ENCODE data around the gene KRTAP10-6. TPM values are rescaled to one million over a fixed set of nuclear protein-coding genes. Genes with fewer than 3 reads are reported as not detected.
"Not testable (repeated sequence)": the region's sequence is repeated elsewhere in the genome, so short reads cannot be mapped to it uniquely, and the experiment has no call there.

The KRTAP10-6 gene
- polyA plus RNA-seq, 2 of the 4 experiments (the other 2 are of a cell fraction) = not detected

GRCh38 chr21:44628707-44629391 is 36.5 kb upstream of the KRTAP10-6 start:
- TF ChIP-seq HDAC2 (IDR thresholded peaks at IDR 0.05) (no peak), SREBF2 (IDR thresholded peaks at IDR 0.05) (no peak), HEYL (CRISPR knock-in tag; IDR thresholded peaks at IDR 0.05) (no peak), CEBPB (IDR thresholded peaks at IDR 0.05) (no peak), RNF2 (IDR thresholded peaks at IDR 0.05; ENCODE audit: borderline replicate concordance, low read depth) (no peak), RFX5 (IDR thresholded peaks at IDR 0.05) (no peak), BCL3 (IDR thresholded peaks at IDR 0.05) (no peak), MYC (IDR thresholded peaks at IDR 0.05; ENCODE audit: borderline replicate concordance, low read length) (no peak), EHMT2 (IDR thresholded peaks at IDR 0.05; ENCODE audit: low read depth) (no peak), MAFK (IDR thresholded peaks at IDR 0.05; ENCODE audit: partially characterized antibody) (no peak), KDM5A (IDR thresholded peaks at IDR 0.05) (no peak), CBX8 (IDR thresholded peaks at IDR 0.05) (no peak), HOXB5 (CRISPR knock-in tag; IDR thresholded peaks at IDR 0.05) (no peak), RCOR1 (IDR thresholded peaks at IDR 0.05; ENCODE audit: low read depth, low read length) (no peak), POLR2AphosphoS2 (conservative IDR thresholded peaks at IDR 0.05; ENCODE audit: low read length) (no peak), NPAS2 (CRISPR knock-in tag; IDR thresholded peaks at IDR 0.05; ENCODE audit: borderline replicate concordance) (no peak), GATA3 (IDR thresholded peaks at IDR 0.05; ENCODE audit: borderline replicate concordance) (no peak), TP53 (CRISPR knock-in tag; IDR thresholded peaks at IDR 0.05) (no peak)
- no peak overlapping the region for H3K4me3 ChIP-seq
- peaks cover 12% of the 10 kb centered on the region; the same call in 2 of the 3 replicates for H3K9me3 ChIP-seq
- no peak overlapping the region for H3K27ac ChIP-seq
- ChIA-PET CTCF (no interaction called here), POLR2A (no interaction called here)
- no peak overlapping the region for H3K4me2 ChIP-seq
- FAIRE-seq = no peak
- no peak for DNase-seq (ENCODE audit: low read depth in 1 of 2, low spot score in 1 of 2)
- no peaks in the 10 kb centered on the region for H3K4me1 ChIP-seq
- 41% methylated on average over 7 of the region's 18 CpGs for WGBS (ENCODE audit: missing lambda C conversion rate)
- no peak for ATAC-seq

DNA sequence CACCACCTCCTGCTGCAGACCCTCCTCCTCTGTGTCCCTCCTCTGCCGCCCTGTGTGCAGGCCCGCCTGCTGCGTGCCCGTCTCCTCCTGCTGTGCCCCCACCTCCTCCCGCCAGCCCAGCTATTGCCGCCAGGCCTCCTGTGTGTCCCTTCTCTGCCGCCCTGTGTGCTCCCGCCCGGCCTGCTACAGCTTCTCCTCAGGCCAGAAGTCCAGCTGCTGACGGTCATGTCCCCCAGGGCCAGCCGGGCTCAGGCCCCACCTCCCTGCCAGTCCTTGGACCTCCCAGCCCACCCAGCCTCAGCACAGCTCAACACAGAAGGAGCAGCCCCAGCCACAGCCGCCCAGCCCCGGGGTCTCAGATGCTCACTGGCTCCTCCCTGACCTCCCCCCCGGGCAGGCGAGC is 35.5 kb upstream of the KRTAP10-6 start:
- H3K27ac ChIP-seq; H3K4me2 ChIP-seq; DNase-seq (ENCODE audit: low read depth in 1 of 2, low spot score in 1 of 2); FAIRE-seq; POLR2A ChIA-PET; H3K4me3 ChIP-seq; ATAC-seq; CTCF ChIA-PET; H3K4me1 ChIP-seq: not testable (repeated sequence)
- 40% methylated on average over 1 of the region's 15 CpGs for WGBS (ENCODE audit: missing lambda C conversion rate)
- peaks cover 19% of the 10 kb centered on the region; the same call in 2 of the 3 replicates for H3K9me3 ChIP-seq

DNA sequence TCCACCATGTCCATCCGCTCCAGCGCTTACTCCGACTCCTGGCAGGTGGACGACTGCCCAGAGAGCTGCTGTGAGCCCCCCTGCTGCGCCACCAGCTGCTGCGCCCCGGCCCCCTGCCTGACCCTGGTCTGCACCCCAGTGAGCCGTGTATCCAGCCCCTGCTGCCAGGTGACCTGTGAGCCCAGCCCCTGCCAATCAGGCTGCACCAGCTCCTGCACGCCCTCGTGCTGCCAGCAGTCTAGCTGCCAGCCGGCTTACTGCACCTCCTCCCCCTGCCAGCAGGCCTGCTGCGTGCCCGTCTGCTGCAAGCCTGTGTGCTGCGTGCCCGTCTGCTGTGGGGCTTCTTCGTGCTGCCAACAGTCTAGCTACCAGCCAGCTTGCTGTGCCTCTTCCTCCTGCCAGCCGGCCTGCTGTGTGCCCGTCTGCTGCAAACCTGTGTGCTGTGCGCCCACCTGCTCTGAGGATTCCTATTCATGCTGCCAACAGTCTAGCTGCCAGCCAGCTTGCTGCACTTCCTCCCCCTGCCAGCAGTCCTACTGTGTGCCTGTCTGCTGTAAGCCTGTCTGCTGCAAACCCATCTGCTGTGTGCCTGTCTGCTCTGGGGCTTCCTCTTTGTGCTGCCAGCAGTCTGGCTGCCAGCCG is 35.0 kb upstream of the KRTAP10-6 start:
- 89% methylated on average over 4 of the region's 20 CpGs for WGBS (ENCODE audit: missing lambda C conversion rate)
- H3K9me3 ChIP-seq = peaks cover 23% of the 10 kb centered on the region; the same call in 2 of the 3 replicates
- H3K4me3 ChIP-seq; H3K27ac ChIP-seq; CTCF ChIA-PET; H3K4me2 ChIP-seq; H3K4me1 ChIP-seq; POLR2A ChIA-PET; DNase-seq (ENCODE audit: low read depth in 1 of 2, low spot score in 1 of 2); ATAC-seq; FAIRE-seq: not testable (repeated sequence)

- H3K4me1 ChIP-seq = no peaks in the 10 kb centered on the region
- H3K9me3 ChIP-seq = peaks cover 19% of the 10 kb centered on the region; the same call in 2 of the 3 replicates
- no peak within 1 kb of the TSS for H3K27ac ChIP-seq
- ATAC-seq (no peak), DNase-seq (ENCODE audit: low read depth in 1 of 2, low spot score in 1 of 2) (no peak), FAIRE-seq (no peak)
- ChIA-PET CTCF (no interaction called here), POLR2A (interaction anchor here (0.6 kb wide), 1 partner anchor 23 kb away, joined by 3 read pairs; no protein-coding TSS in a partner anchor)
- no peak within 1 kb of the TSS for H3K4me3 ChIP-seq
- H3K4me2 ChIP-seq = no peak within 1 kb of the TSS
- 38% methylated on average over 5 of the region's 7 CpGs for WGBS (ENCODE audit: missing lambda C conversion rate)
- no peak for TF ChIP-seq CBX2 (IDR thresholded peaks at IDR 0.05; ENCODE audit: borderline replicate concordance, low read depth)
- no peak for TF ChIP-seq ESRRA (IDR thresholded peaks at IDR 0.05; ENCODE audit: borderline replicate concordance, low read length)
- TF ChIP-seq NFE2L2 (conservative IDR thresholded peaks at IDR 0.05; ENCODE audit: low read length) = no peak
- TF ChIP-seq RAD21 (conservative IDR thresholded peaks at IDR 0.05 in 1 of 2, IDR thresholded peaks at IDR 0.05 in 1 of 2) = no peak
- TF ChIP-seq GATA3 (IDR thresholded peaks at IDR 0.05; ENCODE audit: borderline replicate concordance) = no peak
- TF ChIP-seq CHD4 (IDR thresholded peaks at IDR 0.05; ENCODE audit: borderline replicate concordance) = no peak
- no peak for TF ChIP-seq FOXS1 (CRISPR knock-in tag; IDR thresholded peaks at IDR 0.05)
- TF ChIP-seq RCOR1 (IDR thresholded peaks at IDR 0.05; ENCODE audit: low read depth, low read length) = no peak
- TF ChIP-seq, protein P1, sequence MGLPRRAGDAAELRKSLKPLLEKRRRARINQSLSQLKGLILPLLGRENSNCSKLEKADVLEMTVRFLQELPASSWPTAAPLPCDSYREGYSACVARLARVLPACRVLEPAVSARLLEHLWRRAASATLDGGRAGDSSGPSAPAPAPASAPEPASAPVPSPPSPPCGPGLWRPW (IDR thresholded peaks at IDR 0.05) = no peak
- TF ChIP-seq HOXB5 (CRISPR knock-in tag; IDR thresholded peaks at IDR 0.05) = no peak
- TF ChIP-seq PHF8 (IDR thresholded peaks at IDR 0.05; ENCODE audit: borderline replicate concordance, low read depth) = no peak
Measured at GRCh38 chr21:44626673-44627143, 34.4 kb upstream of the KRTAP10-6 start, which contains the start of gene KRTAP10-9. Gene KRTAP10-9, plus strand, starts transcription at chr21:44627093. Its CDS starts 79 bp downstream, at chr21:44627172.
